Activated T-helper 1 cell treated with anti-CD3 and anti-CD28 coated beads, Interleukin-12 subunit alpha, Interleukin-12 subunit beta, Interleukin-2, Interleukin-4 antibody, amounts not matched to agents 30 ng/mL and 10 ng/mL and 1 ng/mL, durations not matched to agents 14 hours and 24 hours and 36 hours (primary cell): ENCODE results near the gene GRK6. TPM values are rescaled to one million over a fixed set of nuclear protein-coding genes. Genes with fewer than 3 reads are reported as not detected.

Experiments
- DNase-seq: peaks from one replicate; pipeline ENCODE4 v3.0.0; 2021; ENCODE audit warnings: low spot score
- H3K27ac Mint-ChIP-seq: one replicate; pipeline ENCODE4 v1.8.0; 2021; ENCODE audit warnings: mild to moderate bottlenecking, mixed read lengths
- H3K27me3 Mint-ChIP-seq: one replicate; pipeline ENCODE4 v1.8.0; 2022; ENCODE audit warnings: mild to moderate bottlenecking, moderate library complexity, mixed read lengths; ENCODE audit not compliant: insufficient read depth
- H3K36me3 Mint-ChIP-seq: one replicate; pipeline ENCODE4 v1.8.0; 2021; ENCODE audit warnings: low read depth, mixed read lengths
- H3K4me1 Mint-ChIP-seq: one replicate; pipeline ENCODE4 v1.8.0; 2021; ENCODE audit warnings: low read depth, mixed read lengths
- H3K4me3 Mint-ChIP-seq: one replicate; pipeline ENCODE4 v1.8.0; 2021; ENCODE audit warnings: mild to moderate bottlenecking, moderate library complexity, mixed read lengths
- H3K9me3 Mint-ChIP-seq: one replicate; pipeline ENCODE4 v1.8.0; 2021; ENCODE audit warnings: mixed read lengths
- intact Hi-C: fragments of 100-400 bp; cut with micrococcal nuclease; formaldehyde crosslinking; loops from one replicate; pipeline ENCODE4 v1.15.1; 2024
- total RNA-seq: library from RNA; stranded (reverse); gene quantifications from 2 replicates; pipeline ENCODE4 v1.2.3, GENCODE V29; 2022

Gene GRK6
- total RNA-seq, 1 donor from 2014 or later, result 122 TPM

DNA sequence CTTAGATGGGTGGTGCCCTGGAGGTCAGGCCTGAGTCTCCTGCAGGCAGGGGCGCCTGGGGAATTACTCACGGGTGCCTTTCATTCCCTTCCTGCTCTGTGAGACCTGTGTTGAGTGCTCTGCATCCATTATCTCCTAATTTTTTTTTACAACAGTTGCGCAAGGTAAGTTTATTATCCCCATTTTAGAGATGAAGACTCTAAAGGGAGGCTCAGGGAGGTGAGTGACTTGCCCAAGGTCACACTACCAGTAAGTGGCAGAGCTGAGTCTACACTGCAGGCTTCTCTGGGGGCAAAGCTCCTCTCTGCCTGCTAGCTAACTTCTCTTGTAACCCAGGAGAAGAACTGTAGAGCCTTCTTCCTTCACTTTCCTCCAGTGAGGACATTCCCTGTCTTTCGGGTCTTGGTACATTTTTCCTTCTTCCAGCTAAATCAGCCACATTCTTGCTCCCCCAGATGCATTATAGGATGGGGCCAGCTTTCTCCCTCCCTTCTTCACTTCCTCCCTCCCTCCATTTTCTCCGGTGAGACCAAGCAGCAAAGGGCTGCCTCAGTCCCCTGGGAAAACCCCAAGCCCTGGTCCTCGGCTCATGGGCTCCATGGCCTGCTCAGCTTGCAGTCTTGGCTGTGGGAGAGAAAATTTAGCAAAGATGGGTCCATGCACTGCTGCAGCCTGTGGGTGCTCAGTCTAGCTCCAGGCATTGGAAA, 21.9 kb downstream of the GRK6 start:
- peak overlapping the region; percentile 73 for H3K4me3 Mint-ChIP-seq
- intact Hi-C loops, result no loop called here
- H3K27me3 Mint-ChIP-seq, result peaks cover 22% of the 10 kb centered on the region
- peaks cover 1% of the 10 kb centered on the region for H3K36me3 Mint-ChIP-seq
- H3K9me3 Mint-ChIP-seq, result no peaks in the 10 kb centered on the region
- H3K4me1 Mint-ChIP-seq, result peaks cover 30% of the 10 kb centered on the region
- peak overlapping the region; percentile 77 for H3K27ac Mint-ChIP-seq
- no peak for DNase-seq

DNA sequence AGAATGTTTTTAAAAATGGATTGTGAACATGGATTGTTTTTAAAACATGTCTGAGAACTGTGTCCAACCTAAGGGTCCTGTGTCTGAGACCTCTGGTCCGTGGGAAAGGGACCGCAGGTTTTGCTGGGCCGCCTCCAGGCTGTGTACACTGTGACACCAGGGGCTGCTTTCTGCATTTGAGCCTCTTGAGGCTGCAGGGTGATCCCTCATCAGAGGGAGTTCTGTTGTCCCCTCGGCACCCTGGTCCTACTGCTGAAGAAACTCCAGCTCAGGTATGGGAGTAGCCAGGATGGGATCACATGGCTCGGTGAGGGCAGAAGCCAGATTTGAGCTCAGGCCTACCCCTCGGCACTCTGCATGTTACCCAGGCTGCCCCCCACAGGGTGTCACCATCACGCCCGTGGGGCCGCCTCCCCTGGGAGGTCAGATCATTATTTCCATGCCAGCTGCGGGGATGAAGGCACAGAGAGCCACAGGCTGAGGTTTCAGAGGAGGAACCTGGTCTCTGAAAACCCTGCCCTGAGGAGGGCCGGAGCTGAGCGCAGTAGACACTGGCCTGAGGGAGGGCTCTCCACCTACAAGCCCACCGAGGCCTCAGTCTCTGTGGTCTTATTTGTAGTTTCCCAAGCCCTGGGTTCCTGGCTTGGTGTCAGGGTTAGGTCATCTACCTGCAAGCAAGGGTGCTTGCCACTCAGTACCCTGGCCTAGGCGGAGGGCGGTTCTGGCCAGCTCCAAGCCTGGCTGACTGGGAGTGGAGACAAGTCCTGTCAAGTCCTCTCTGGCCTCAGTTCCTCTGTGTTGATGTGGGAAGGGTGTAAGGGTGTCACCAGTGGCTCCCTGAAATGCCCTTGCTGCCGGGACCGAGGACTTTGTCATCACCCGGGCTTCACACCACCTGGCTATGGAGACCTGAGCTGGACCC, 22.9 kb downstream of the GRK6 start:
- Mint-ChIP-seq H3K27me3 (peaks cover 28% of the 10 kb centered on the region), H3K4me3 (no peak overlapping the region), H3K36me3 (peaks cover 1% of the 10 kb centered on the region), H3K4me1 (peaks cover 27% of the 10 kb centered on the region), H3K9me3 (no peaks in the 10 kb centered on the region), H3K27ac (no peak overlapping the region)
- no peak for DNase-seq
- intact Hi-C loops, result no loop called here

DNA sequence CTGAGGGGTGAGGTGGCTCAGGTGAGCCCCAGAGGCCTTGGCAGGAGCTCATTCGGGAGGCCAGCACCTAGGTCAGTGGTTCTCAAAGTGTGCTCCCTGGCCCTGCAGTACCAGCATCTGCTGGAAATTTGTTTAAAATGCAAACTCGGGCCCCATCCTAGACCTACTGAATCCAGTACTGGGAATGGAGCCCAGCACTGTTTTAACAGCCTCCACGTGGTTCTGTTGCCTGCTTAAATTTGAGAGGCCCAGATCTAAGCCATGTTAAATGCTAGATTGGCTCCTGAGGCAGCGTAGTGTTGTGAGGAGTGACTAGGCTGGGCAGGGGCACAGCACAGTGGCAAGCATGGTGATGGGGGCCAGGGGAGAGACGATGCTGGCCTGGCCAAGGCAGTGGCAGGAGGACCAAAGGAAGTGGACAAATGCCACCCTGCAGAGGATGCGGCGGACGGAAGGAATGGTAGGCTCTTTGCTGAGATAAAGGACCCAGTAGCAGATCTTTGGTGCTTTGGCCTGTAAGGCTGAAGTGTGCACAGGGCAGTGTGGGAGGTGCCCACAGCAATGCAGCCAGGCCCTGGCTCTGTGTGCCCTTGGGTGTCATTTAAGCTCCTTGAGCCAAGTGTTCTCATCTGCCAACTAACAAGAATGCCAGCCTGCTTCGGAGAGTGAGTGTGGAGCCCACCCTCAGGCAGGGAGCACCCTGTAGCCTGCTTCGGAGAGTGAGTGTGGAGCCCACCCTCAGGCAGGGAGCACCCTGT, 24.4 kb downstream of the GRK6 start:
- Mint-ChIP-seq H3K36me3 (peaks cover 1% of the 10 kb centered on the region), H3K27ac (no peak overlapping the region), H3K4me1 (peaks cover 12% of the 10 kb centered on the region), H3K27me3 (peaks cover 28% of the 10 kb centered on the region), H3K4me3 (no peak overlapping the region), H3K9me3 (no peaks in the 10 kb centered on the region)
- intact Hi-C loops, result no loop called here
- DNase-seq, result no peak

DNA sequence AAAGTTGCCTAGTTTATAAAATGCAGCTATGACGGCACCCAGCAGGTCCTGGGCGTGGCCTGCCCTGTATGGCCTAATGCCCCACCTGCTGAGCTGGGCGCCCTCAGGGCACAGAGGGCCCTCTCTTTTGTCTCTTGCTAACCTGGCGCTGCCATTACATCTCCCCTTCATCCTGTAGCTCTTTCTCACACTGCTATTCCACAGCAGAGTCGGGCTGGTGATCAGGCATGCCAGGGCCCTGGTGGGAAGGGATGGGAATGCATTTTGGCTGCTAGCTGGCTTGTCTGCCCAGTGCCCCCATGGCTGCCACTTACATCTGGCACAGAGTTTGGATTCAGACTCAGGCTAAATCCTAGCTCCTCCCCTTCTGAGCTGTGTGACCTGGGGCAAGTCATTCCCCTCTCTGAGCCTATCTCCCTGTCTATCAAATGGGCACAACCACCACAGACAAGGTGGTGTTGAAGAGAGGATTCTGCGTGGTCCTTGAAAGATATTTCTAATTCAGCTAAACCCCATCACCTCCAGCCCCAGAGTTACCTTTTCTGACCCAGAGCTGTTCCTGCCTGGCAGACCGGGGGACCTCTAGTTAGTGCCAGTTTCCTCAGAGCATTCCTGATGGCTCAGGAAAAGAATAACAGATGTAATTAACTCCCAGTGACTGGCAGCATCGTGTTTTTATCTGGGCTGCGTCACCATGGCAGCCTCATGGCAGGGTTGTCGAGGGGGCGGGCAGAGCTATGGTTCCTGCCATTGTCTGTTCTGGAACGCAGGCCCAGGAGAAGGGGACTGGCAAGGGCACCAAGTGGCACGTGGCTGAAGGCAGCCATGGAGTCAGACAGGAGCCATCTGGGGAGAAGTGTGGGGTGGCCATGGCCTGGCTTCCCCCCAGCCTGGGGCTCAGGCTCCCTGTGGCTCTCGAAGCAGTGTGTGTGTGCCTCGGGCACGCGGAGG, 26.5 kb downstream of the GRK6 start:
- H3K27ac Mint-ChIP-seq, result peak overlapping the region; percentile 18
- H3K4me3 Mint-ChIP-seq, result peak overlapping the region; percentile 10
- H3K27me3 Mint-ChIP-seq, result peaks cover 25% of the 10 kb centered on the region
- peaks cover 4% of the 10 kb centered on the region for H3K36me3 Mint-ChIP-seq
- no peaks in the 10 kb centered on the region for H3K9me3 Mint-ChIP-seq
- H3K4me1 Mint-ChIP-seq, result peaks cover 20% of the 10 kb centered on the region
- no peak for DNase-seq
- intact Hi-C loops, result no loop called here

DNA sequence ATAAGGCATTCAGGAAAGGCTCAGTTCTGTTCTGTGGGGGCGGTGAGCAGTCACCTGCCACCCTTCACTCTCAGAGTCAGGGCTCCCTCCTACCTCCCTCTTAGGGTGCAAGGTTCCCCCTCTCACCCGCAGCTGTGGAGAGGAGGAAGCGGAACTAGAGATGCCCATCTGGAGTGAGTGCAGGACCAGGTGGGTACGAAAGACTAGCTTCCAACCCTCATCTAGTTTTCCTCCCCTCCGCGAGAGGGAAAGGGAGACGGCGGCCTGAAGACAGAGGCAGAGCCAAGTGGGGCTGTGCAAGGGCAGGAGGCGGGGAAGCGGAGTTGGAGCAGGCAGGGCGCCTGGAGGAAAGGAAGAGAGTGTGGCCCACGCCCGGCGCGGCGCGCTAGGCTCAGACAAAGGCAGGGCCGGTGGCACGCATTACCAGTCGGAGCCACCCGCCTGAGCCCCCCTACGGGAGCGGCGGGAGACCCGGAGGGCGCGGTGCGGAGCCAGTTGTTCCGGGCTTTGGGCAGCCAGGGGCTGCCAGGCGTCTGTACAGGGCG, 27.4 kb downstream of the GRK6 start:
- intact Hi-C loops, result loop anchor here (1.0 to 2.0 kb wide), 5 partner anchors 8 to 135 kb away; partner anchors contain the start of gene PRR7
- peak overlapping the region; percentile 79 for H3K27ac Mint-ChIP-seq

DNA sequence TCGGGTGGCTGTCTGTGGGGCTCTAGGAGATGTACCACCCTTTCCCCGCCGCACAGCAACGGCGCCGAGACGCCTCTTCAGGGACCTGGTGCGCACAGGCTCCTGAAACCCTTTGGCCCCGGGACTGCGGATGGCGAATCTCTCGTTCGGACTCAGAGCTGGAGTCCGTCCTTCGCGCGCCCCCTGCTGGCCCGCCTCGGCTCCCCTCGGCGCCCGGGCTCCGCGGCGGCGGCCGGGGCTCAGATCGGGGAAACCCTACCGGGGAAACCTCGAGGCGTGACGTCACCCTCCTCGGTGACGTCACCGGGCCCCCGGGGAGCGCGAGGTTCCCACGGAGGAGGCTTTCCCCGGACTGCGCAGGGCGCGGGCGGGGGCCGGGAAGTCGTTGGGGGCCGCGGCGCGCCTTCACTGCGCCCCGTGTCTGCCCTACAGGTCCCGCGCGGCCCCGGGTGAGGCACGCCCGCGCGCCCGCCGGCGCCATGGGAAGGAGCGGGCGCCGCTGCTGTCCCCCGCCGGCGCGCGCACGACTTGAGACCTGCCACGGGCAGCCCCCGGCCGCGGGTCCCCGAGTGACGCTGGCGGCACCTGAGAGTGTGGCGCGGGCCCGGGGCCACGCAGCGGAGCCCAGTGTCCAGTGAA, 28.0 kb downstream of the GRK6 start:
- H3K4me1 Mint-ChIP-seq, result peaks cover 11% of the 10 kb centered on the region
- H3K9me3 Mint-ChIP-seq, result no peaks in the 10 kb centered on the region
- peak overlapping the region; percentile 40 for H3K27ac Mint-ChIP-seq
- peaks cover 18% of the 10 kb centered on the region for H3K27me3 Mint-ChIP-seq
- H3K4me3 Mint-ChIP-seq, result no peak overlapping the region
- H3K36me3 Mint-ChIP-seq, result peaks cover 4% of the 10 kb centered on the region
- intact Hi-C loops, result loop anchor here (1.0 to 5.0 kb wide), 7 partner anchors 8 to 322 kb away; partner anchors contain the start of genes NSD1, PRR7 and TMED9
- DNase-seq, result peak; percentile 89

More for the DNA sequence above, 27.4 kb downstream of the GRK6 start:
- Mint-ChIP-seq H3K4me1 (peaks cover 11% of the 10 kb centered on the region), H3K27me3 (peaks cover 18% of the 10 kb centered on the region), H3K4me3 (peak overlapping the region; percentile 77), H3K9me3 (no peaks in the 10 kb centered on the region), H3K36me3 (peaks cover 4% of the 10 kb centered on the region)
- no peak for DNase-seq

DNA sequence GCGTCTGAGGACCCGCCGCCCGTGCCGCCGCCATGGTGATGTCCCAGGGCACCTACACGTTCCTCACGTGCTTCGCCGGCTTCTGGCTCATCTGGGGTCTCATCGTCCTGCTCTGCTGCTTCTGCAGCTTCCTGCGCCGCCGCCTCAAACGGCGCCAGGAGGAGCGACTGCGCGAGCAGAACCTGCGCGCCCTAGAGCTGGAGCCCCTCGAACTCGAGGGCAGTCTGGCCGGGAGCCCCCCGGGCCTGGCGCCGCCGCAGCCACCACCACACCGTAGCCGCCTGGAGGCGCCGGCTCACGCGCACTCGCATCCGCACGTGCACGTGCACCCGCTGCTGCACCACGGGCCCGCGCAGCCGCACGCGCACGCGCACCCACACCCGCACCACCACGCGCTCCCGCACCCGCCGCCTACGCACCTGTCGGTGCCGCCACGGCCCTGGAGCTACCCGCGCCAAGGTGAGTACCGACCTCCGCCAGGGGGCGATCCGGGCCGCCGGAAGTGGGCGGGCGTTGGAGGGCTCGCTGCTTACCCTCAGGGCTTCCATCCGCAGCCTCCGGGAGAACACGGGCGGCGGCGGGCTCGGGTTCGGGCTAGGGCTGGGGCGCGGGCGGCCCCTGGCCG, 28.7 kb downstream of the GRK6 start:
- Mint-ChIP-seq H3K4me1 (peaks cover 11% of the 10 kb centered on the region), H3K4me3 (peak overlapping the region; percentile 53), H3K27me3 (peaks cover 18% of the 10 kb centered on the region), H3K36me3 (peaks cover 4% of the 10 kb centered on the region), H3K27ac (peak overlapping the region; percentile 40), H3K9me3 (no peaks in the 10 kb centered on the region)
- peak; percentile 88 for DNase-seq
- intact Hi-C loops, result loop anchor here (2.0 to 5.0 kb wide), 3 partner anchors 136 to 323 kb away; partner anchors contain the start of genes NSD1 and TMED9

DNA sequence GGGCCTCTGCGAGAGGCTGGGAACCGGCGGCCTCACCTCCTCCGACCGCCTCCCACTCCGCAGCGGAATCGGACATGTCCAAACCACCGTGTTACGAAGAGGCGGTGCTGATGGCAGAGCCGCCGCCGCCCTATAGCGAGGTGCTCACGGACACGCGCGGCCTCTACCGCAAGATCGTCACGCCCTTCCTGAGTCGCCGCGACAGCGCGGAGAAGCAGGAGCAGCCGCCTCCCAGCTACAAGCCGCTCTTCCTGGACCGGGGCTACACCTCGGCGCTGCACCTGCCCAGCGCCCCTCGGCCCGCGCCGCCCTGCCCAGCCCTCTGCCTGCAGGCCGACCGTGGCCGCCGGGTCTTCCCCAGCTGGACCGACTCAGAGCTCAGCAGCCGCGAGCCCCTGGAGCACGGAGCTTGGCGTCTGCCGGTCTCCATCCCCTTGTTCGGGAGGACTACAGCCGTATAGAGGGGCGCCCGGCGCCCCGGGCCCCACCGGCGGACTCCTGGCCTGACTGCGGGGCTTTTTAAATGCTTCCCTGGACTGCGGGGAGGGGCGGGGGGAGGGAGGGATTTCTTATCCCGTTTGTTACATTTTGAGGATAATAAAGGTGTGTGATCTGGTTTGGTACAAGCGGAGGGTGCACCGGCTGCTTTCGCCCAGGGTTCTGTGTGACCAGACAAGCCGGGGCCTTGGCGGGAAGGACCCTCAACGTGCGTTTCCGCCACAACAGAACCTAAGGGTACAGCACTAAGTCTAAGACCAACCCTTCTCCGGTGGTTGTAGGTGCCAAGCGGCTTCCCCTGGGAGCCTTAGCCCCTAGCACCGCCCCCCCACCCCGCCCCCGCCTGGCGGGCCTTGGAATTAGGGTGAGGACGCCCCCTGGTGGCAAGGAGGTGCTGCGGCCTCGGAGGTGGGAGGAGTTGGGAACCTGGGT, 29.4 kb downstream of the GRK6 start:
- Mint-ChIP-seq H3K4me3 (peak overlapping the region; percentile 84), H3K27me3 (peaks cover 18% of the 10 kb centered on the region), H3K27ac (peak overlapping the region; percentile 81), H3K9me3 (no peaks in the 10 kb centered on the region), H3K4me1 (peaks cover 11% of the 10 kb centered on the region), H3K36me3 (peaks cover 4% of the 10 kb centered on the region)
- DNase-seq, result peak; percentile 83
- intact Hi-C loops, result loop anchor here (1.0 to 5.0 kb wide), 6 partner anchors 16 to 324 kb away; partner anchors contain the start of genes NSD1, PDLIM7 and TMED9

DNA sequence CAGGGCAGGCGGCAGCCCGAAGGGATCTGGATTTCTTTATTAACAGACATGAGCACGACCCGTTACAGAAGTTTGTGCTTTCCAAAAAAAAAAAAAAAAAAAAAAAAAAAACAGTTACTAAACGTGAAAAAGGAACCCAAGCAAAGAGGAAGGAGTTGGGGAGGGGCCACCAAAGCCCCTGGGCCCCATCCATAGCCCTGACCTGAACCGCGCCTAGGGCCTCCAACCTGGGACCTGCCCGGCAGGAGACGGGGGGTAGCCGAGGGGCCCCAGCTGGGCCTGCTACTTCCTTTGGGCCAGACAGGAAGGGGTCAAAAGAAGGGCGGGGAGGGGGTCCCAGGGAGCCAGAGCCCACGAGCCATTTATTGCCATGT, 30.1 kb downstream of the GRK6 start:
- Mint-ChIP-seq H3K27me3 (peaks cover 18% of the 10 kb centered on the region), H3K4me1 (peaks cover 16% of the 10 kb centered on the region), H3K27ac (no peak overlapping the region), H3K9me3 (no peaks in the 10 kb centered on the region), H3K4me3 (peak overlapping the region; percentile 84), H3K36me3 (peaks cover 4% of the 10 kb centered on the region)
- DNase-seq, result no peak
- intact Hi-C loops, result loop anchor here (1.0 to 5.0 kb wide), 5 partner anchors 16 to 324 kb away; partner anchors contain the start of genes NSD1, PDLIM7 and TMED9
